Activated CD4-positive, alpha-beta T cell treated with anti-CD3 and anti-CD28 coated beads, Interleukin-2, amount 10 ng/mL, durations not matched to agents 24 days and 14 days (primary cell): ENCODE measurements around the gene TLN1. TPM values are rescaled to one million over a fixed set of nuclear protein-coding genes. Genes with fewer than 3 reads are reported as not detected.

ENCODE experiments used
- DNase-seq: peaks from one replicate; pipeline ENCODE4 v3.0.0; 2022
- H3K27ac Mint-ChIP-seq: one replicate; pipeline ENCODE4 v1.8.0; 2022; ENCODE audit warnings: mild to moderate bottlenecking, mixed read lengths
- H3K27me3 Mint-ChIP-seq: one replicate; pipeline ENCODE4 v1.8.0; 2022; ENCODE audit warnings: mixed read lengths
- H3K36me3 Mint-ChIP-seq: one replicate; pipeline ENCODE4 v1.8.0; 2022; ENCODE audit warnings: low read depth, mild to moderate bottlenecking, mixed read lengths
- H3K4me1 Mint-ChIP-seq: one replicate; pipeline ENCODE4 v1.8.0; 2021; ENCODE audit warnings: mixed read lengths
- H3K4me3 Mint-ChIP-seq: one replicate; pipeline ENCODE4 v1.8.0; 2022; ENCODE audit warnings: mild to moderate bottlenecking, moderate library complexity, mixed read lengths
- H3K9me3 Mint-ChIP-seq: one replicate; pipeline ENCODE4 v1.8.0; 2021; ENCODE audit warnings: mixed read lengths
- intact Hi-C: fragments of 100-400 bp; cut with micrococcal nuclease; formaldehyde crosslinking; loops from one replicate; pipeline ENCODE4 v1.15.1; 2023
- total RNA-seq: library from RNA; stranded (reverse); gene quantifications from 2 replicates; pipeline ENCODE4 v1.2.3, GENCODE V29; 2022

Gene TLN1
- total RNA-seq, 1 donor from 2014 or later, result 220 TPM

DNA sequence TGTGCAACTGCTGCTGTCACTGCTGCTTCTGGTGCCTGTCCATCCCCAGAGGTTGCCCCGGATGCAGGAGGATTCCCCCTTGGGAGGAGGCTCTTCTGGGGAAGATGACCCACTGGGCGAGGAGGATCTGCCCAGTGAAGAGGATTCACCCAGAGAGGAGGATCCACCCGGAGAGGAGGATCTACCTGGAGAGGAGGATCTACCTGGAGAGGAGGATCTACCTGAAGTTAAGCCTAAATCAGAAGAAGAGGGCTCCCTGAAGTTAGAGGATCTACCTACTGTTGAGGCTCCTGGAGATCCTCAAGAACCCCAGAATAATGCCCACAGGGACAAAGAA, 58.0 kb downstream of the TLN1 start:
- no peak overlapping the region for H3K27ac Mint-ChIP-seq
- H3K36me3 Mint-ChIP-seq, result no peaks in the 10 kb centered on the region
- H3K9me3 Mint-ChIP-seq, result no peaks in the 10 kb centered on the region
- H3K4me1 Mint-ChIP-seq, result peaks cover 6% of the 10 kb centered on the region
- H3K4me3 Mint-ChIP-seq, result no peak overlapping the region
- no peak for DNase-seq
- H3K27me3 Mint-ChIP-seq, result peaks cover 33% of the 10 kb centered on the region
- intact Hi-C loops, result no loop called here

DNA sequence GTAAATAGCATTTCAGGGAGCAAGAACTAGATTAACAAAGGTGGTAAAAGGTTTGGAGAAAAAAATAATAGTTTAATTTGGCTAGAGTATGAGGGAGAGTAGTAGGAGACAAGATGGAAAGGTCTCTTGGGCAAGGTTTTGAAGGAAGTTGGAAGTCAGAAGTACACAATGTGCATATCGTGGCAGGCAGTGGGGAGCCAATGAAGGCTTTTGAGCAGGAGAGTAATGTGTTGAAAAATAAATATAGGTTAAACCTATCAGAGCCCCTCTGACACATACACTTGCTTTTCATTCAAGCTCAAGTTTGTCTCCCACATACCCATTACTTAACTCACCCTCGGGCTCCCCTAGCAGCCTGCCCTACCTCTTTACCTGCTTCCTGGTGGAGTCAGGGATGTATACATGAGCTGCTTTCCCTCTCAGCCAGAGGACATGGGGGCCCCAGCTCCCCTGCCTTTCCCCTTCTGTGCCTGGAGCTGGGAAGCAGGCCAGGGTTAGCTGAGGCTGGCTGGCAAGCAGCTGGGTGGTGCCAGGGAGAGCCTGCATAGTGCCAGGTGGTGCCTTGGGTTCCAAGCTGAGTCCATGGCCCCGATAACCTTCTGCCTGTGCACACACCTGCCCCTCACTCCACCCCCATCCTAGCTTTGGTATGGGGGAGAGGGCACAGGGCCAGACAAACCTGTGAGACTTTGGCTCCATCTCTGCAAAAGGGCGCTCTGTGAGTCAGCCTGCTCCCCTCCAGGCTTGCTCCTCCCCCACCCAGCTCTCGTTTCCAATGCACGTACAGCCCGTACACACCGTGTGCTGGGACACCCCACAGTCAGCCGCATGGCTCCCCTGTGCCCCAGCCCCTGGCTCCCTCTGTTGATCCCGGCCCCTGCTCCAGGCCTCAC, 58.6 kb downstream of the TLN1 start, which contains the start of gene CA9:
TSS of gene CA9 (plus strand) at position 797 of the 893 bp plus-strand sequence. CDS start at position 829, 32 bp downstream.
- Mint-ChIP-seq H3K4me1 (peaks cover 6% of the 10 kb centered on the region), H3K27ac (no peak within 1 kb of the TSS), H3K27me3 (peaks cover 33% of the 10 kb centered on the region), H3K36me3 (no peaks in the 10 kb centered on the region), H3K9me3 (peaks cover 4% of the 10 kb centered on the region), H3K4me3 (peak within 1 kb of the TSS; percentile 5)
- intact Hi-C loops, result no loop called here
- no peak for DNase-seq

DNA sequence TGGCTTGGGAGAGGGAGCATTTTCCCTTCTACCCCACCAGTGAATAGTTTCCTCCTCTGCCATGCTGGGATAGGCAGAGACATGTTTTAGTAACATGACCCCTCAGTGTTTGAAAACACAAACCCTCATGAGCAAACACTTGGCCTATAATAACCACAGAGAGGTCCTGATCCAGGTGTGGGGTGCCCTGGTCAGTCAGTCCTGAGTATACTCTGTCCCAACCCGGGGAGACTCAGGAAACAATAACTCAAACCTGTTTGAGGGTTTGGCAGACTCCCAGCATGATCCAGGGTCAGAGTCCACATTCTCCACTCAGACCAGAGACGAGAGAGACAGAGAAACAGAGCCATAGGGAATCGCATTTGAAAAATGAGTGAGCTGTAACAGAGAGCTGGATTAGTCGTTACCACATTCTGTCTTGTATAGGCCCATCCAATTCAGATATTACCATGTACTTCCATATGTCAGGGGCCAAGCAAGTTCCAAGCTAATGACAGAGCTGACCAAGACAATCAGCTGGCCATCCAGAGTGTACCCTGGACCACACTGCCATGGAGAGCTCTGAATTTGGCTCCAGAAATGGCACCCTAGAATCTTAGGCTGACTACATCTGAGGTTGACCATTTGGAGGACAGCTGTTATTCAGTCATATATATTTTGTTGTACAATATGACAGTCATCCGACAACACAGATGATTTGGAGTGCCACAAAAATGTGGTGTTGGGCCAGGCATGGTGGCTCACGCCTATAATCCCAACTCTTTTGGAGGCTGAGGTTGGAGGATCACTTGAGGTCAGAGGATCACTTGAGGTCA, 62.5 kb downstream of the TLN1 start:
- H3K36me3 Mint-ChIP-seq, result no peaks in the 10 kb centered on the region
- no peak for DNase-seq
- no peak overlapping the region for H3K27ac Mint-ChIP-seq
- intact Hi-C loops, result no loop called here
- no peak overlapping the region for H3K4me3 Mint-ChIP-seq
- H3K27me3 Mint-ChIP-seq, result peaks cover 18% of the 10 kb centered on the region
- peaks cover 14% of the 10 kb centered on the region for H3K4me1 Mint-ChIP-seq
- H3K9me3 Mint-ChIP-seq, result peaks cover 13% of the 10 kb centered on the region

DNA sequence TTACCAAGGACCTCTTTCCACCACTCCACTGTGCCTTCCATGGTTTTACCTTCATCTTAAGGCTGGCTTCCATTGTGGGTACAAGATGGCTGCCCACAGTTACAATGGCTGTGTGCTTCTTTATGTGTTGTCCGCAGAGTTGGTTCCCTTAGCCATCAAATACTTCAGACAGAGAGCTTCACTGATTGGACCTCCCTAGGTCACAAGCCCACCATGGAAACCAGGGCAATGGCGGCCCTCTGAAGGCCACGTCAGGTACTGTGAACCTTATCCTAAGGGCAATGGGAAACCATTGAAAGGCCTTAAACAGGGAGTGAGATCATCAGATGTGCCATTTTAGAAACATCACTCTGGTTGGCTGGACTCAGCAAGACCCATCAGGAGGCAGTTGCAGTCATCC, 64.1 kb downstream of the TLN1 start:
- Mint-ChIP-seq H3K27ac (no peak overlapping the region), H3K4me3 (no peak overlapping the region), H3K4me1 (peaks cover 28% of the 10 kb centered on the region), H3K27me3 (peaks cover 7% of the 10 kb centered on the region), H3K9me3 (peaks cover 13% of the 10 kb centered on the region), H3K36me3 (no peaks in the 10 kb centered on the region)
- no peak for DNase-seq
- intact Hi-C loops, result no loop called here

DNA sequence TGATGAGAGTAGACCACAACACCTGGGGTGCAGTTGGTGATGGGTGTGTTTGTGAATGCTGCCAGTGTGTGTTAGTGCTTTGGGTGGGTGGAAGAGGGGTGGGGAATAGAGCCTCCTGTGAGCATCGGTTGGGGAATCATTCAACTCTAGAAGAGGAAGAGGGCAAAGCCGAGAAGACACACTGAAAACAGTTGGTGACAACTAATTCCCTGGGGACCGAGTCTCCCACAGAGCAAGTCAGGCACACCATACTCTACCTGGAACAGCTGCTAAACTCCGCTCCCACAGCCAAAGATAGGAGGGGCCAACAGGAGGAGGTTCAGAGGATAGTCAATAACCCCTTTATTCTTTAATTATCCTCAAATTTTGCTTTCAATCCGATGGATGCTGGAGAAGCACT, 65.4 kb downstream of the TLN1 start:
- Mint-ChIP-seq H3K27me3 (peaks cover 2% of the 10 kb centered on the region), H3K36me3 (peaks cover 10% of the 10 kb centered on the region), H3K4me3 (no peak overlapping the region), H3K4me1 (peaks cover 40% of the 10 kb centered on the region), H3K9me3 (peaks cover 13% of the 10 kb centered on the region), H3K27ac (no peak overlapping the region)
- intact Hi-C loops, result no loop called here
- no peak for DNase-seq

DNA sequence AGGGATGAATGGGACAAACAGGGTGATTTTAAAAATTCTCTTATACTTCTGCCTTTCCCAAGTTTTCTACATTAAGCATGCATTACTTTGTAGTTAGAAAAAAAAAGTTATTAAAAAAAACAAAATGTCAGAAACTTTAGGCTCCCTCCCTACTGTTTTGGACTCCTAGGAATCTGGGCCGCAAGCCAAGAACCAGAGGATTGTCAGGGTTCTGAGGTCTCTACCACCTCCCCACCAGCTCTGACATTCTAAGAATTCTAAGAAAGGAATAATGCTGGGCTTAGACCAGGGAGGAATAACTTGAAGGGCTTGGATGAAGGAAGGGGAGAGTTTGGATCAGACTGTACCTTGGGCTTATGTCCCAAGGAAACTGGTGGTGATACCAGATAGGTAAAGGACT, 66.0 kb downstream of the TLN1 start:
- Mint-ChIP-seq H3K4me1 (peaks cover 43% of the 10 kb centered on the region), H3K36me3 (peaks cover 12% of the 10 kb centered on the region), H3K27ac (peak overlapping the region; percentile 15), H3K27me3 (peaks cover 2% of the 10 kb centered on the region), H3K9me3 (peaks cover 13% of the 10 kb centered on the region), H3K4me3 (peak overlapping the region; percentile 94)
- no peak for DNase-seq
- intact Hi-C loops, result no loop called here

DNA sequence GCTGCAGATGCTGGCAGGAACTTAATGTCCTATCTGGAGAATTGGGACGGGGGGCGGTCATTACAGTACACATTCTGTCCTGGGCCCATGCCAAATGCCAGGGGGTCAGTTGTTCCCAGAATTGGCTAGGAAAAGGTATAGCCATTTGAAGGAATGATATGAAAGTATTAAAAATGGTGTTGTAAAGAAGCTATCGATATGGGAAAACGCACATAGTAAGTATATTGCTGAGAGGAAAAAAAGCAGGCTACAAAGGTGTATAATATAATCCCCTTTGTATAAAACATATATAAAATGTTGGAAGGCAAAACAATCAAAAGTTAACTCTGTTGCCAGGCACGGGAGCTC, 66.5 kb downstream of the TLN1 start:
- no peak for DNase-seq
- intact Hi-C loops, result no loop called here
- Mint-ChIP-seq H3K27me3 (peaks cover 1% of the 10 kb centered on the region), H3K27ac (peak overlapping the region; percentile 85), H3K9me3 (peaks cover 13% of the 10 kb centered on the region), H3K4me1 (peaks cover 49% of the 10 kb centered on the region), H3K36me3 (peaks cover 18% of the 10 kb centered on the region), H3K4me3 (peak overlapping the region; percentile 94)

DNA sequence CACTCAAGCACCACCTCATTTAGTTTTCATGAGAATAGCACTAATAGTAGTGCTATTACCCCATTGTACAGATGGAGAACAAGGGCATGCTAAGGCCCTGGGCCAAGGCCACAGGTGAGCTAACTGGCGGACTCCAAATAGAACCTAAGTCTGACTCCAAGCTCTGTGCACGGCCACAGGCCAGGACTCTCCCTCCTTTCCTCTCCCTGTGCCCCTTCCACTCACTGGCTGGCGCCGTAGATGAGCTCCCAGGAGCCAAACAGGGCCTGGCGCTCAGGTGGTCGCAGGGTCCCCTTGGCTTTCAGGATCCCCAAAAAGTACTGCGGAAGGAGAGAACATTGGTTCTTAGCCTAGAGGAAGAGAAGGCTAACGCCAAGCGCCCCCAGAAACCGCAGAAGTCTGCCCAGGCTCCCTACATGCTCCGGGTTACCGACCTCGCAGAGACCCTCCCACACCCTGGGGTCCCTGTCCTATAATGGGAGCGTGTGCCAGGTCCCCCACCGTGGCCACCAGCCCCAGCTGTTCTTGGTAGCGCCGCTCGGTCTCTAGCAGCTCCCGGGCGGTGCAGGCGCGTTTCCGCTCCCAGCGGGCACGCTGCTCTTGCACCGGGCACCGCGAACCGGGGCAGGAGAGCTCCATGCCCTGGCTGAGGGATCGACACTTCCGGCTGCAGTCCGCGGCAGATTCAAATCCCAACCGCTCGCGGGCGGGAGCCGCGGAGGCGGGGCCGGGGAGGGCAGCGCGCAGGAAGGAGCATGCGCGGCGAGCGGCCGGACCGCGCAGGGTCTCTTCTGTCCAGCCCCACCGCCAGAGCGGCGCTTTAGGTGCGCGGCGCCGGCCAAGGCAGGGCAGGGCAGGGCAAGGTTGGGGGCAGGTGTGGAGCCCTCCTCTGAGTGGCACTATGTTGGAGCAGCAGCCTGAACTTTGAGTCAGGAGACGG, 67.2 kb downstream of the TLN1 start, which contains the start of gene ARHGEF39:
TSS of gene ARHGEF39 (minus strand) at position 665 of the 940 bp plus-strand sequence. CDS start at position 639, 26 bp downstream.
- DNase-seq, result peak; percentile 95
- H3K9me3 Mint-ChIP-seq, result peaks cover 13% of the 10 kb centered on the region
- intact Hi-C loops, result no loop called here
- peak within 1 kb of the TSS; percentile 94 for H3K4me3 Mint-ChIP-seq
- peaks cover 55% of the 10 kb centered on the region for H3K4me1 Mint-ChIP-seq
- peak within 1 kb of the TSS; percentile 85 for H3K27ac Mint-ChIP-seq
- H3K27me3 Mint-ChIP-seq, result no peaks in the 10 kb centered on the region
- H3K36me3 Mint-ChIP-seq, result peaks cover 24% of the 10 kb centered on the region

DNA sequence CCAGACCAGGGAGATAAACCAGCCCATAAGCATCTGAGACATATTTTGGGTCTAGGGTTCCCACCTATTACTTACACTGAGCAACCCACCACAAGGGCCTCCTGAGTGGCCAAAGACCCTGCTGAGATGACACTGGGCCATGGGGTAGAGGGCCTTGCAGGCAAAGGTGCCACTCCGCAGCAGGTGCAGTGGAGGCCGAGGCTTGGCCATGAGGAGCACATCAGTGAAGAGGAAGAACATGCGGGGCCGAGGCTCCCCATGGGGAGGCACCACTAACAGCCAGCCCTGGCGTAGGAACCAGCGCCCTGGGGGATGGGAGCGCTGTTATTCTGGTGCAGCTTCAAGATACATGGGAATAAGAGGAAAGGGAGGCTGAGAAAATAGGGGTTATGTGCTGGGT, 69.6 kb downstream of the TLN1 start:
- intact Hi-C loops, result no loop called here
- H3K27ac Mint-ChIP-seq, result peak overlapping the region; percentile 68
- peaks cover 5% of the 10 kb centered on the region for H3K9me3 Mint-ChIP-seq
- peaks cover 35% of the 10 kb centered on the region for H3K36me3 Mint-ChIP-seq
- DNase-seq, result no peak
- H3K27me3 Mint-ChIP-seq, result peaks cover 4% of the 10 kb centered on the region
- peak overlapping the region; percentile 52 for H3K4me3 Mint-ChIP-seq
- peaks cover 70% of the 10 kb centered on the region for H3K4me1 Mint-ChIP-seq

DNA sequence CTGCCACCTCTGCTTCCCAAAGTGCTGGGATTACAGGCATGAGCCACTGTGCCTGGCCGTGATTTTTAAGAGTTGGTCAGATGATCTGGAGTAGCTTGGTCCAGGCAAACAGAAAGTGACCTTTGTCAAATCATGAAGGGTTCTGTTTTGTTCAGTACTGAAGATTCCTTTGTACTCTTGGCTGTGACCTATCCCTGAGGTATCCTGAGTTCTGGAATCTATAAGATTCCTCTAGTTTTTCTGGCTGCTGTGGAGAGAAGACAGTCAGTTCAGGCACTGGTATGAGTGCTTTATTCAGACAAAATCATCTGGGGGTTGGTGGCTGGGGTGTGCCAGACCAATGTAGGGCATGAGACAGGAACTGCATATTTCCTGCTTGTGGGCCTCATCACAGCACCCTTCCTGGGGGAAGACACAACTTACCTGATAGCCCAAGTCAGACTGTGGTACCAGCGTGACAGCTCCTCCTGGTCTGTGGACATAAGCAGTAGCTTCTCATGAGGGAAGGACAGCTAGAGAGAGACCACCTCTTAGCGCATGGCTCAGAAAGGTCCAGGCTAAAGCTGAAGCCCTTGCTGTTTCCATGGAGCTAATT, 70.1 kb downstream of the TLN1 start:
- peaks cover 7% of the 10 kb centered on the region for H3K27me3 Mint-ChIP-seq
- H3K4me1 Mint-ChIP-seq, result peaks cover 76% of the 10 kb centered on the region
- DNase-seq, result peak; percentile 72
- peak overlapping the region; percentile 68 for H3K27ac Mint-ChIP-seq
- intact Hi-C loops, result no loop called here
- H3K4me3 Mint-ChIP-seq, result peak overlapping the region; percentile 52
- peaks cover 35% of the 10 kb centered on the region for H3K36me3 Mint-ChIP-seq
- H3K9me3 Mint-ChIP-seq, result peaks cover 4% of the 10 kb centered on the region

DNA sequence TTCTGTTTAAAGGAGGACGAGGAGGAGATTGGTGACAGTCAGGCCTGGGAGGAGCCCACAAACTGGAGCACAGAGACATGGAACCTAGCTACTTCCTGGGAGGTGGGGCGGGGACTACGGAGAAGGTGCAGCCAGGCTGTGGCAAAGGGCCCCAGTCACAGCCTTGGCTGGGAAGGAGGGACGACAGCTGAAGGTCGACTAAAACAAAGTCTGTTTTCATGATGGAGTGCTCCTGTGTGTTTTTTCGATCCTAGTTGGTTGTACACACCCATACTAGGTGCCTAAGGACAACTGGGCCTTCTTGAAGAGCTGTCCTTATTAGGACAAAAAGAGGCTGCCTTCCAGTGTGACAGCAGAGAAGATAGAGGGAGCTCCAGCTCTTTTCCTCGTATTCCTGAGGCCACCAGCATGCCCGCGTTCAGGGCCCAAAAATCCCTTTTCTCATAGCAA, 71.0 kb downstream of the TLN1 start:
- Mint-ChIP-seq H3K36me3 (peaks cover 35% of the 10 kb centered on the region), H3K4me1 (peaks cover 77% of the 10 kb centered on the region), H3K9me3 (peaks cover 4% of the 10 kb centered on the region), H3K27ac (no peak overlapping the region), H3K27me3 (peaks cover 7% of the 10 kb centered on the region), H3K4me3 (peak overlapping the region; percentile 28)
- no peak for DNase-seq
- intact Hi-C loops, result no loop called here

DNA sequence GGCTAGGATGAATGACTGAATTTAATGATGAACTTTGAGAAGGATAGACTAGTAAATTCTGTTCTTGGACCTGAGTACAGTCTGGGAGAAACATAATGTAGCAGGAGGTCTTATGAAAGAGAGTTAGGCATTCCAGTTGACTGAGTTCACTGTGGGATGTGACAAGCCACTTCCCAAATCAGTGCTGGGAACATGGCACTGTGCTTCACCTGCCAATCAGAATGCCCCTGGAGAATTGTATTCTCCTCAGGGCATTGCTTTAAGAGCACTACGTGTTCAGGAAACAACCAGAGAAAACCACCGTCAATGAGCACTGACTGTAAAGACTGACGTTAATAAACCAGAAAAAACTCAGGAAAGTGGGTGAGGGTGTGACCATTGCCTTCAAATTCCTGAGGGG, 72.7 kb downstream of the TLN1 start:
- H3K36me3 Mint-ChIP-seq, result peaks cover 35% of the 10 kb centered on the region
- intact Hi-C loops, result loop anchor here (2.0 to 5.0 kb wide), 2 partner anchors 31 to 153 kb away; partner anchors contain the start of gene SPAG8

DNA sequence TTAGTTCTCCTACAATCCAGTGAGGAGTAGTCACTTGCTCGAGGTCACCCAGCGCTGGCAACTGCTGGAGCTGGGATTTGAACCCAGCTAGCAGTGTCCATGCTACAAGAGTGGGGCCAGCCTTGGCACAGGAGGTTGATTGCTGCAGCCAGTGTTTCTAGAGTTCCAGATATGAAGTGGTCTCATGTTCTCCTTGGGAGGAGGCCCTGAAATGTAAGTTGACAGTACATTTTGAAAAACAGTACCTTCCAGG, 73.1 kb downstream of the TLN1 start:
- no peak for DNase-seq
- intact Hi-C loops, result loop anchor here (1.0 to 5.0 kb wide), 3 partner anchors 32 to 153 kb away; partner anchors contain the start of genes CREB3, SPAG8 and TLN1
- H3K4me1 Mint-ChIP-seq, result peaks cover 68% of the 10 kb centered on the region
- H3K36me3 Mint-ChIP-seq, result peaks cover 35% of the 10 kb centered on the region
- H3K9me3 Mint-ChIP-seq, result peaks cover 4% of the 10 kb centered on the region
- peak overlapping the region; percentile 92 for H3K4me3 Mint-ChIP-seq
- peaks cover 7% of the 10 kb centered on the region for H3K27me3 Mint-ChIP-seq
- peak overlapping the region; percentile 99 for H3K27ac Mint-ChIP-seq

More for the DNA sequence above, 72.7 kb downstream of the TLN1 start:
- no peak for DNase-seq
- Mint-ChIP-seq H3K4me3 (peak overlapping the region; percentile 92), H3K9me3 (peaks cover 4% of the 10 kb centered on the region), H3K27me3 (peaks cover 7% of the 10 kb centered on the region), H3K4me1 (peaks cover 72% of the 10 kb centered on the region), H3K27ac (peak overlapping the region; percentile 99)
